22Rv1 (cell line): Measurements from ENCODE around the gene FARS2.

Source experiments
- H3K27ac ChIP-seq: fragments of 450-650 bp; 2 replicates; pipeline ENCODE4 v1.5.1; 2017
- ZFX ChIP-seq: fragments of 450-650 bp; IDR thresholded peaks from 2 replicates; pipeline ENCODE4 v1.6.1; 2017; ENCODE audit warnings: antibody characterized with exemption, borderline replicate concordance
- TF ChIP-seq, protein P1 (sequence below): fragments of 450-650 bp; IDR thresholded peaks from 2 replicates; pipeline ENCODE4 v1.5.1; 2017; ENCODE audit warnings: mild to moderate bottlenecking

The FARS2 gene

GRCh38 chr6:5499644-5500306, 238.5 kb downstream of the FARS2 start:
- no peak for TF ChIP-seq ZFX
- TF ChIP-seq, protein P1, sequence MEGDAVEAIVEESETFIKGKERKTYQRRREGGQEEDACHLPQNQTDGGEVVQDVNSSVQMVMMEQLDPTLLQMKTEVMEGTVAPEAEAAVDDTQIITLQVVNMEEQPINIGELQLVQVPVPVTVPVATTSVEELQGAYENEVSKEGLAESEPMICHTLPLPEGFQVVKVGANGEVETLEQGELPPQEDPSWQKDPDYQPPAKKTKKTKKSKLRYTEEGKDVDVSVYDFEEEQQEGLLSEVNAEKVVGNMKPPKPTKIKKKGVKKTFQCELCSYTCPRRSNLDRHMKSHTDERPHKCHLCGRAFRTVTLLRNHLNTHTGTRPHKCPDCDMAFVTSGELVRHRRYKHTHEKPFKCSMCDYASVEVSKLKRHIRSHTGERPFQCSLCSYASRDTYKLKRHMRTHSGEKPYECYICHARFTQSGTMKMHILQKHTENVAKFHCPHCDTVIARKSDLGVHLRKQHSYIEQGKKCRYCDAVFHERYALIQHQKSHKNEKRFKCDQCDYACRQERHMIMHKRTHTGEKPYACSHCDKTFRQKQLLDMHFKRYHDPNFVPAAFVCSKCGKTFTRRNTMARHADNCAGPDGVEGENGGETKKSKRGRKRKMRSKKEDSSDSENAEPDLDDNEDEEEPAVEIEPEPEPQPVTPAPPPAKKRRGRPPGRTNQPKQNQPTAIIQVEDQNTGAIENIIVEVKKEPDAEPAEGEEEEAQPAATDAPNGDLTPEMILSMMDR = no peak
- no peak overlapping the region for H3K27ac ChIP-seq

- H3K27ac ChIP-seq = no peak overlapping the region
- no peak for TF ChIP-seq ZFX
- TF ChIP-seq, protein P1 = no peak
Observed at GRCh38 chr6:5501837-5502236, 240.5 kb downstream of the FARS2 start.

DNA sequence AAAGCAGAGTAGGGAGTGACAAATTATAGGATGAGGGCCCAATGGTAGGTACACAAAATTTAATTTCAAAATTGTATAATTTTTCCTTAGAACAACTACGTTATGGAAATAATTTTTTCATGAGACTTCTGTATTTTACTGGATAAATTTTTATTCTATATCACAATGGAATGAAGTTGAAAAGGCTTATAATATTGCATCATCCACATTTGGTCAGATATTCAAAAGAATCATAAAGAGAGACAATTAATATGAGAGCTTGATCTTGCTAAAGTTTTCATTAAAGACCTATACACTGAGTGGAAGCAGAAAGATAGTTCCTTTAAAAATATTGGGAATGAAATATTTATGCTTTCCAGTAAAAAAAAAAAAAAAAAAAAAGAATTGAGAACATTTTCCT, 242.8 kb downstream of the FARS2 start:
- H3K27ac ChIP-seq = no peak overlapping the region
- TF ChIP-seq, protein P1 = no peak
- TF ChIP-seq ZFX = no peak

DNA sequence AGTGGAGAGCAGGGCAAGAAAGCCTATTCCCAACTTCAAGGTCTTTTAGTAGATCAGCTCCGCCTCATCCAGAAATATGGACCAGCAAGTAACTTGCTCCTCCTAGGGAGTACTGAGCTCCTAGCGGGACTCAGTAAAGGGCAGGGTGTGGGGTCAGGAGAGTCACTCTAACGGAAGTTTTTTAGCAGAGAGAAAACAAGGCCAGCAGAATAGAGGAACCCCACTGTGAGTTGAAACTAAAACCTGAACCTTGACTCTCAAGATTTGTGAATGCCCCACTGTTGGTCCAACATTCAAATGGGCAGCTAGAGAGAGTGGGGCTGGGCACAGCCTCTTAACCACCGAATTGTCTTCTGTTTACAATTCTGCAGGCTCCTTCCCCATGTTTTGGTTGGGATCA, 244.8 kb downstream of the FARS2 start:
- no peak overlapping the region for H3K27ac ChIP-seq
- TF ChIP-seq, protein P1 = no peak
- TF ChIP-seq ZFX = no peak

DNA sequence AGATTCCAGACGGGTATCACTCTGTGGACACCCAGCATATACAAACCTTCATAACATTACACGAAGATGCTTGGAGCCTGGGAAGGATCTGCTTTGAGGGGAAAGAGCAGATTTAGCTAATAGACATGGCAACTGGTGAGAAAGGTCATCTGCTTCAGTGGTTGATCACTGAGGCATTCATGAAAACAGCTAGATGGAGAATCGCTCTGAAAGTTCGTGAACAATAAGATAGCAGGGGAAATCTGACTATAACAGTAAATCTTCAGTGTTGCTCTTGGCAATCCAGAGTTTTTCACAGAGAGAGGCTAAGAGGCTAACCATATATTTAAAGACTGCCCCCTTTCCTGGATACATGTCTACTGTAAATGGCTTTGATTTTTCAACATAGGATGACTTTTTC, 245.3 kb downstream of the FARS2 start:
- H3K27ac ChIP-seq = no peak overlapping the region
- no peak for TF ChIP-seq ZFX
- TF ChIP-seq, protein P1 = no peak

DNA sequence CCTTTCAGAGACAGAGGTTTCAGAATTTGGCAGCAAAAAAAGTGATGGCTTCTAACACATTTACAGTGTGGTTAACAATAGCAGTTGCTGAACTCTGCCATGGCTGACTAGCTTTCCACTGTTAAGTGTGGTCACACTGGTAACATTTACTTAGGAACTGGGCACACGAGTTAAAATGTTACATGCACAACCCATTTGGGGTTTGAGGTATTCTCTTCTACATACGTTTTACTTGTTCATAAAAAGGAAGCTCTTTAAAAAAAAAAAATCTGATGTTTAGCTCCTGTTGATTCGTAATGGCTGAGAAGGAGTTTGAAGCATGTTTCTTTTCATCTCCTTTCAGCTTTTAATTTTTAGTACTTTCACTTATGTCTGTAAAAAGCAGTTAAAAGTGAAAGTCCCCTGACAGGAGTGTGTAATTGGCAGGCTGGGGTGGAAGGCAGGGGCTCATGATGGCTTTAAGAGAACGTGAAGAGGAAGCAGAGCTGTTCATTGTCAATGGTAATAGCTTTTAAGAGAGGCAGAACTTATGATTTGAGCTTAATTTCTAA, 245.9 kb downstream of the FARS2 start:
- TF ChIP-seq ZFX = no peak
- TF ChIP-seq, protein P1 = no peak

GRCh38 chr6:5509106-5509505, 247.8 kb downstream of the FARS2 start:
- TF ChIP-seq, protein P1 = no peak
- no peak for TF ChIP-seq ZFX
- H3K27ac ChIP-seq = no peak overlapping the region

More for the DNA sequence above, 245.9 kb downstream of the FARS2 start:
- H3K27ac ChIP-seq = no peak overlapping the region
